ENCODE results near the gene RIT1.

Gene RIT1

GRCh38 chr1:155856257-155856974 is 54.7 kb downstream of the RIT1 start:
- no peak for DNase-seq (ENCODE audit: low read depth)

GRCh38 chr1:155850345-155850744 is 60.8 kb downstream of the RIT1 start:
- DNase-seq (ENCODE audit: low read depth), result no peak

- no peak for DNase-seq (ENCODE audit: low read depth)
These were observed 63.2 kb downstream of the RIT1 start for GRCh38 chr1:155847823-155848529.
